Measurements from ENCODE around the gene SPANXN4.

SPANXN4 gene

DNA sequence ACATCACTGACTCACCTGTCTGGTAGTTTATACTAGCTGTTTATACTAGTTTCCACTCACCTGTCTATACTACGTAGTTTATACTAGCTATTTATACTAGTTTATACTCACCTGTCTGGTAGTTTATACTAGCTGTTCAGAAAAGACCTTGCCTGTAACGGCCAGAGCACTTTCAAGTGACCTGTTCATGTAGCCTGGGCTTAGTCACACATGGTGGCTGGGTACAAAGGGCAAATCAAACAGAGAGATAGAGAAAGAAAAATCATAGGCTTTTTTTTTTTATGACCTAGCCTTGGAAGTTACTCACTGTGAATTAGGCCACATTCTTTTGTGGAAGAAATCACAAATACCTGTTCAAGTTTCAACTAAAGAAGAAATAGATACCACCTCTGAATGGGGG is 30.7 kb upstream of the SPANXN4 start (continued):
- no peak for TF ChIP-seq ZNF274 (IDR thresholded peaks at IDR 0.05; ENCODE audit: low read length)
- TF ChIP-seq ZNF274 (tag by site-specific recombination; IDR thresholded peaks at IDR 0.05; ENCODE audit: borderline replicate concordance): no peak
- TF ChIP-seq ZNF24 (tag by site-specific recombination; IDR thresholded peaks at IDR 0.05): no peak
- no peak for TF ChIP-seq ZBTB17 (tag by site-specific recombination; IDR thresholded peaks at IDR 0.05)
- no peak for TF ChIP-seq OVOL3 (tag by site-specific recombination; IDR thresholded peaks at IDR 0.05)

DNA sequence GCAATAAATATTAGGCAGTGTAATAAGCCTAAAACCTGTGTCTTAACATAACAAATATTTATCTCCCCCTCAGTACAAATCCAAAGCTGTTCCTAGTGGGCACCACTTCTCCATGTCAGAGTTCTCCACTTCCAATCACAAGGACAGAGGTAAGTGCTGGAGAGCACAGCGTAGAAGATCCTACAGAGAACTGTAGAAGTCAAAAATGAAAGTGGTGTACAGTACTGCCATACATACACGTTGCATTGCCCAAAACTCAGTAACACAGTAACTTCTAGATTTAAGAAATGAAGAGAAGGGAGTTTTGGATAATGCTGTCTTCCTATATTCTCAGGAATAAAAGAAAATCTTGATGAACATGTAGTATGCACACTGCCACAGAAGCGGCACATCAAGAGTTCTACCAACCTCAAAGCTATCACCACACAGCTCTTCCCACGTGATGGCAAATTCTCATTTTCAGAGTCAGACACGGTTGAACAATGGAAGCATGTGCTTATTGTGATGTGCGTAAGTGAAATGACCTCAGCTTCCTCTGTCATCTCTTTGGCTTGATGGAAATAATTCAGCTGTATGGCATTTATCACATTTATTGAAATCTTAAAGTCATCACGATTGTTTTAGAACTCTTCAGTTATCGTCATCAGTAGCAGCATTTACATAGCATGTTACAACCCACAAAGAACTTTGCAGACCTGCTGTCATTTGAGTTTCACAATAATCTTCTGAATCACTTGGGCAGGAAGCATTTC is 27.1 kb upstream of the SPANXN4 start:
- H3K9me3 ChIP-seq (ENCODE audit: control insufficient read depth, insufficient read depth, low read depth, low read length): no peaks in the 10 kb centered on the region
- H3K36me3 ChIP-seq (ENCODE audit: control insufficient read depth in 2 of 2, insufficient read depth in 1 of 2, low read length in 2 of 2): no peaks in the 10 kb centered on the region
- H3K4me3 ChIP-seq (ENCODE audit: low read depth, low read length): no peak overlapping the region
- H3K27ac ChIP-seq (ENCODE audit: extremely low read depth, low read depth, low read length): no peak overlapping the region
- POLR2A ChIA-PET: no interaction called here
- CTCF ChIA-PET: interaction anchor here (0.6 kb wide), 1 partner anchor 63 kb away, joined by 3 read pairs; no protein-coding TSS in a partner anchor
- H3K4me1 ChIP-seq (ENCODE audit: control insufficient read depth, insufficient read depth, low read length): no peaks in the 10 kb centered on the region
- TF ChIP-seq ZNF777 (tag by site-specific recombination; IDR thresholded peaks at IDR 0.05; ENCODE audit: borderline replicate concordance): no peak
- TF ChIP-seq ZBTB10 (tag by site-specific recombination; IDR thresholded peaks at IDR 0.05): no peak
- TF ChIP-seq, protein P1, sequence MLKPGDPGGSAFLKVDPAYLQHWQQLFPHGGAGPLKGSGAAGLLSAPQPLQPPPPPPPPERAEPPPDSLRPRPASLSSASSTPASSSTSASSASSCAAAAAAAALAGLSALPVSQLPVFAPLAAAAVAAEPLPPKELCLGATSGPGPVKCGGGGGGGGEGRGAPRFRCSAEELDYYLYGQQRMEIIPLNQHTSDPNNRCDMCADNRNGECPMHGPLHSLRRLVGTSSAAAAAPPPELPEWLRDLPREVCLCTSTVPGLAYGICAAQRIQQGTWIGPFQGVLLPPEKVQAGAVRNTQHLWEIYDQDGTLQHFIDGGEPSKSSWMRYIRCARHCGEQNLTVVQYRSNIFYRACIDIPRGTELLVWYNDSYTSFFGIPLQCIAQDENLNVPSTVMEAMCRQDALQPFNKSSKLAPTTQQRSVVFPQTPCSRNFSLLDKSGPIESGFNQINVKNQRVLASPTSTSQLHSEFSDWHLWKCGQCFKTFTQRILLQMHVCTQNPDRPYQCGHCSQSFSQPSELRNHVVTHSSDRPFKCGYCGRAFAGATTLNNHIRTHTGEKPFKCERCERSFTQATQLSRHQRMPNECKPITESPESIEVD (tag by site-specific recombination; IDR thresholded peaks at IDR 0.05): no peak
- TF ChIP-seq ZBTB17 (tag by site-specific recombination; IDR thresholded peaks at IDR 0.05): no peak
- TF ChIP-seq ZNF2 (tag by site-specific recombination; IDR thresholded peaks at IDR 0.05): no peak
- TF ChIP-seq PATZ1 (tag by site-specific recombination; IDR thresholded peaks at IDR 0.05): no peak
- no peak for TF ChIP-seq ZNF155 (tag by site-specific recombination; IDR thresholded peaks at IDR 0.05)
- TF ChIP-seq BCL11A (tag by site-specific recombination; IDR thresholded peaks at IDR 0.05; ENCODE audit: low read depth): no peak
- no peak for TF ChIP-seq ZNF785 (tag by site-specific recombination; IDR thresholded peaks at IDR 0.05)
- TF ChIP-seq, protein P2, sequence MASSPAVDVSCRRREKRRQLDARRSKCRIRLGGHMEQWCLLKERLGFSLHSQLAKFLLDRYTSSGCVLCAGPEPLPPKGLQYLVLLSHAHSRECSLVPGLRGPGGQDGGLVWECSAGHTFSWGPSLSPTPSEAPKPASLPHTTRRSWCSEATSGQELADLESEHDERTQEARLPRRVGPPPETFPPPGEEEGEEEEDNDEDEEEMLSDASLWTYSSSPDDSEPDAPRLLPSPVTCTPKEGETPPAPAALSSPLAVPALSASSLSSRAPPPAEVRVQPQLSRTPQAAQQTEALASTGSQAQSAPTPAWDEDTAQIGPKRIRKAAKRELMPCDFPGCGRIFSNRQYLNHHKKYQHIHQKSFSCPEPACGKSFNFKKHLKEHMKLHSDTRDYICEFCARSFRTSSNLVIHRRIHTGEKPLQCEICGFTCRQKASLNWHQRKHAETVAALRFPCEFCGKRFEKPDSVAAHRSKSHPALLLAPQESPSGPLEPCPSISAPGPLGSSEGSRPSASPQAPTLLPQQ (tag by site-specific recombination; IDR thresholded peaks at IDR 0.05): no peak
- no peak for TF ChIP-seq ZNF707 (tag by site-specific recombination; IDR thresholded peaks at IDR 0.05)
- TF ChIP-seq MYNN (tag by site-specific recombination; IDR thresholded peaks at IDR 0.05; ENCODE audit: borderline replicate concordance): no peak
